ENCODE measurements around the gene TEX13B.

Gene TEX13B

GRCh38 chrX:108019382-108019875 is 37.3 kb upstream of the TEX13B start:
- TF ChIP-seq CTCF (IDR thresholded peaks at IDR 0.05; ENCODE audit: extremely low read depth, missing control alignments): no peak
- DNase-seq (ENCODE audit: low spot score): no peak

- no peak for DNase-seq (ENCODE audit: low spot score)
- TF ChIP-seq CTCF (IDR thresholded peaks at IDR 0.05; ENCODE audit: extremely low read depth, missing control alignments): no peak
These were observed 36.6 kb upstream of the TEX13B start for GRCh38 chrX:108018656-108019381.

GRCh38 chrX:108001218-108001814 is 19.1 kb upstream of the TEX13B start:
- peak; percentile 15 for DNase-seq (ENCODE audit: low spot score)
- TF ChIP-seq CTCF (IDR thresholded peaks at IDR 0.05; ENCODE audit: extremely low read depth, missing control alignments): peak; percentile 35

- no peak for TF ChIP-seq CTCF (IDR thresholded peaks at IDR 0.05; ENCODE audit: extremely low read depth, missing control alignments)
- DNase-seq (ENCODE audit: low spot score): no peak
These were observed 18.6 kb upstream of the TEX13B start for GRCh38 chrX:108000751-108001150.

- TF ChIP-seq CTCF (IDR thresholded peaks at IDR 0.05; ENCODE audit: extremely low read depth, missing control alignments): no peak
- DNase-seq (ENCODE audit: low spot score): no peak
These were observed 14.0 kb upstream of the TEX13B start for GRCh38 chrX:107996124-107996523.

GRCh38 chrX:107985033-107985432 is 2.9 kb upstream of the TEX13B start:
- TF ChIP-seq CTCF (IDR thresholded peaks at IDR 0.05; ENCODE audit: extremely low read depth, missing control alignments): no peak
- DNase-seq (ENCODE audit: low spot score): no peak

GRCh38 chrX:107979534-107979933 is 2.6 kb downstream of the TEX13B start:
- TF ChIP-seq CTCF (IDR thresholded peaks at IDR 0.05; ENCODE audit: extremely low read depth, missing control alignments): no peak
- no peak for DNase-seq (ENCODE audit: low spot score)
